Activated CD4-positive, alpha-beta T cell treated with anti-CD3 and anti-CD28 coated beads, Interleukin-2, amount 50 U/mL, for 24 hours (primary cell): ENCODE measurements around the gene DCUN1D2.
"Not testable (repeated sequence)": the region's sequence is repeated elsewhere in the genome, so short reads cannot be mapped to it uniquely, and the experiment has no call there.

Experiments used
- DNase-seq, 2 donors: peaks; one replicate each; pipeline ENCODE4 v3.0.0-alpha.2; 2020; ENCODE audit warnings: low read depth in 1 of 2, low spot score in 1 of 2

DCUN1D2 gene

GRCh38 chr13:113490496-113491417 lies at the start of gene DCUN1D2:
DCUN1D2 (minus strand) TSS chr13:113490711; CDS start chr13:113490669, 42 bp downstream.
- DNase-seq: peak; percentile 49 to 56

- DNase-seq: no peak
Measured at GRCh38 chr13:113539822-113540221, 49.3 kb upstream of the DCUN1D2 start.

- no peak for DNase-seq
Measured at GRCh38 chr13:113539176-113539575, 48.7 kb upstream of the DCUN1D2 start.

GRCh38 chr13:113538689-113539058 lies 48.2 kb upstream of the DCUN1D2 start:
- no peak for DNase-seq

- DNase-seq: no peak
Measured at GRCh38 chr13:113537909-113538688, 47.6 kb upstream of the DCUN1D2 start.

GRCh38 chr13:113537205-113537604 lies 46.7 kb upstream of the DCUN1D2 start:
- no peak for DNase-seq

GRCh38 chr13:113536461-113537110 lies 46.1 kb upstream of the DCUN1D2 start:
- no peak for DNase-seq

- DNase-seq: no peak
Measured at GRCh38 chr13:113535381-113535781, 44.9 kb upstream of the DCUN1D2 start.

GRCh38 chr13:113534236-113534860 lies 43.8 kb upstream of the DCUN1D2 start:
- DNase-seq: no peak

- DNase-seq: no peak
Measured at GRCh38 chr13:113533161-113533840, 42.8 kb upstream of the DCUN1D2 start.

- DNase-seq: no peak
Measured at GRCh38 chr13:113532156-113532806, 41.8 kb upstream of the DCUN1D2 start.

- DNase-seq: no peak
Measured at GRCh38 chr13:113531041-113531873, 40.7 kb upstream of the DCUN1D2 start.

GRCh38 chr13:113528813-113529180 lies 38.3 kb upstream of the DCUN1D2 start:
- no peak for DNase-seq

- DNase-seq: no peak
Measured at GRCh38 chr13:113528101-113528812, 37.7 kb upstream of the DCUN1D2 start.

GRCh38 chr13:113527272-113527958 lies 36.9 kb upstream of the DCUN1D2 start:
- DNase-seq: no peak

GRCh38 chr13:113526466-113527220 lies 36.1 kb upstream of the DCUN1D2 start:
- DNase-seq: no peak

- DNase-seq: not testable (repeated sequence)
Measured at GRCh38 chr13:113522438-113522837, 31.9 kb upstream of the DCUN1D2 start.
